ENCODE data around the gene RAP1GAP.

RAP1GAP gene

DNA sequence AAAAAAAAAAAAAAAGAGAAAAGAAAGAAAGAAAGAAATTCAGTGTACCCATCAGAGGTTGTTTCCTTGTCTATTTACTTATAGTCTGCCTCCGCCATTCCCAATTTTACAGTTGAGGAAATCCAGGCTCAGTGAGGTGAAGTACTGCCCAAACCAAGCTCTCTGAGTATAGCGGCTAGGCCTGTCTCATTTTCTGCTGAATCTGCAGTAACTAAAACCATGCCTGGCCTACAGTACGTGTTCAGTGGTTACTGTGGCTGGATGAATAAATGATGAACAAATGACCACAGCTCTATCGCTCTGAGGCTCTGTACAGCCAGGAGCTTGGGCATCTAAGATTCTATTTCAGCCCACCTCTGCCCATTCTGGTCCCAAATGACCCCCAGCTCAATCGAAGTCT, 24.3 kb downstream of the RAP1GAP start:
- peaks cover 5% of the 10 kb centered on the region for H3K4me1 ChIP-seq (ENCODE audit: control insufficient read depth, insufficient read depth, low read length)
- H3K9me3 ChIP-seq (ENCODE audit: control insufficient read depth, insufficient read depth, low read length): no peaks in the 10 kb centered on the region
- WGBS (ENCODE audit: insufficient coverage, insufficient read length): no CpG with 5 or more reads among the region's 5 CpGs
- no peak overlapping the region for H3K27ac ChIP-seq (ENCODE audit: low read length)
- no peak for DNase-seq (ENCODE audit: low read depth, low spot score)
- H3K4me3 ChIP-seq (ENCODE audit: low read length): no peak overlapping the region
- H3K27me3 ChIP-seq (ENCODE audit: control insufficient read depth, insufficient read depth, low read length): no peaks in the 10 kb centered on the region
- no peaks in the 10 kb centered on the region for H3K36me3 ChIP-seq (ENCODE audit: control insufficient read depth, insufficient read depth, low read length)

DNA sequence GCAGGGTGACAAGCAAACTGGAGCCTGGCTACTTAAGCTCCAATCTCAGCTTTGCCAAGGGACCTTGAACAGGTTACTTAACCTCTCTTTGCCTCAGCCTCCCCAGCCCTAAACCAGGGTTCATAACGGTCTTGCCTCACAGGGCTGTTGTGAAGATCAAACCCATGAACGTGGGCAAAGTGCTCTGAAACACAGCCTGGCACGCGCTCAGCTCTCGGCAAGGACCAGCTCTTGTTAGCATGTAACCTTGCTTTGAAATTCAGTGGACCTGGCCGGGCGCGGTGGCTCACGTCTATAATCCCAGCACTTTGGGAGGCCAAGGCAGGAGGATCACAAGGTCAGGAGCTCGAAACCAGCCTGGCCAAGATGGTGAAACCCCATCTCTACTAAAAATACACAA, 24.8 kb downstream of the RAP1GAP start:
- WGBS (ENCODE audit: insufficient coverage, insufficient read length): no CpG with 5 or more reads among the region's 10 CpGs
- H3K27ac ChIP-seq (ENCODE audit: low read length): no peak overlapping the region
- peaks cover 5% of the 10 kb centered on the region for H3K4me1 ChIP-seq (ENCODE audit: control insufficient read depth, insufficient read depth, low read length)

DNA sequence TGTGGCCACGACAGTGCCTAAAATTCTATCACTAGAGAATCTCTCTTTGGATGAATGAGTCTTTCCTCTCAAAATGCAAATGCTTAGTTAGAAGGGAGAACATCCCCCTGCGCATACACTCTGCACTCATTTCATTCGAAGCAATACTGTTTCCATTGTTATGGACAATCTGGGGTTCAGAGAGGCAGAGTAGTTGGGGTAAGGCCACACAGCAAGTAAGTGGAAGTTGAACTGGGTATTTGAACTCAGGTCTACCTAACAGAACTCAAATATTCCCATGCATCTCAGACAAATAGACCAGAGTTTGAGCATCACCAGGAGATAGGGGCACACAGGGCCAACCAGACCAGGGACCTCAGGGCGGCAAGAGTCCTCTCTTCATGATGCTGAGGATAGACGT, 25.5 kb downstream of the RAP1GAP start:
- Histone ChIP-seq H3K4me1 (ENCODE audit: control insufficient read depth, insufficient read depth, low read length) (peaks cover 5% of the 10 kb centered on the region), H3K27ac (ENCODE audit: low read length) (no peak overlapping the region), H3K36me3 (ENCODE audit: control insufficient read depth, insufficient read depth, low read length) (no peaks in the 10 kb centered on the region), H3K4me3 (ENCODE audit: low read length) (no peak overlapping the region), H3K27me3 (ENCODE audit: control insufficient read depth, insufficient read depth, low read length) (no peaks in the 10 kb centered on the region), H3K9me3 (ENCODE audit: control insufficient read depth, insufficient read depth, low read length) (no peaks in the 10 kb centered on the region)
- DNase-seq (ENCODE audit: low read depth, low spot score): no peak
- WGBS (ENCODE audit: insufficient coverage, insufficient read length): no CpG with 5 or more reads among the region's 5 CpGs

More for the DNA sequence above, 24.8 kb downstream of the RAP1GAP start:
- no peak overlapping the region for H3K4me3 ChIP-seq (ENCODE audit: low read length)
- no peaks in the 10 kb centered on the region for H3K9me3 ChIP-seq (ENCODE audit: control insufficient read depth, insufficient read depth, low read length)
- DNase-seq (ENCODE audit: low read depth, low spot score): no peak
- H3K36me3 ChIP-seq (ENCODE audit: control insufficient read depth, insufficient read depth, low read length): no peaks in the 10 kb centered on the region
- H3K27me3 ChIP-seq (ENCODE audit: control insufficient read depth, insufficient read depth, low read length): no peaks in the 10 kb centered on the region

DNA sequence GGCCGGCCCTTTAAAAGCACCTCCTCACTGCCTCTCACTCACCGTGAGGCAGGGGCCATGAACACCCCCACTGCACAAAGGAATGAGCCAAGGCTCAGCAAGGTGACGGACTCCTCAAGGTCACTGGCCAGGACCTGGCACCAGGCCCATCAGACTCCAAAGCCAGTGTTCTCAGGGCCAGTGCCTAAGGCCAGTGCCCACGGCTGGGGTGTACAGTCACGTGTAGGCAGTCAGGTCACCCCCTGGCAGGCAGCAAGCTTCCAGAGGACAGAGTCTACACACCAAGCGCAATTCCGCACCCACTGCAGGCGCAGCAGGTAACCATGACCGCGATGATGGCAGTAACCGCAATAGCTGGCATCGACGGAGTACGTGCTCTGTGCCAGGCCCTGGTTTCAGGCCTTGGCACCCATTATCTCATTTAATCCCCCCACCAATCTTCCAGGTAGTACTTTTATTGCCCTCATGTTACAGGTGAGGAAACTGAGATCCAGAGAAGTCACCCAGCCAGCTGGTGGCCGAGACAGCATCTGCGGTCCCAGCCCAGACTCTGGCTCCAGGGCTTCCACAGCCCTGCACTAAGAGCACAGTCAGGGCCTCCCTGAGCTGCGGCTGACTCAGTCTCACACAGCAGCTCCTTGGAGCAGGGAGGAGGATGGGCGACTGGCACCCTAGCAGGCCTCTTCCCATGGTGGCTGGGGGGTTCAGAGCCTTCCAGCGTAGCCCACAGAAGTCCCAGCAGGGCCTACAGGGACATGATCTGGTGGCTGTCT, 27.0 kb downstream of the RAP1GAP start:
- no peak overlapping the region for H3K27ac ChIP-seq (ENCODE audit: low read length)
- H3K9me3 ChIP-seq (ENCODE audit: control insufficient read depth, insufficient read depth, low read length): no peaks in the 10 kb centered on the region
- WGBS (ENCODE audit: insufficient coverage, insufficient read length): no CpG with 5 or more reads among the region's 19 CpGs
- H3K4me3 ChIP-seq (ENCODE audit: low read length): no peak overlapping the region
- no peaks in the 10 kb centered on the region for H3K36me3 ChIP-seq (ENCODE audit: control insufficient read depth, insufficient read depth, low read length)
- DNase-seq (ENCODE audit: low read depth, low spot score): no peak
- peaks cover 2% of the 10 kb centered on the region for H3K4me1 ChIP-seq (ENCODE audit: control insufficient read depth, insufficient read depth, low read length)
- H3K27me3 ChIP-seq (ENCODE audit: control insufficient read depth, insufficient read depth, low read length): no peaks in the 10 kb centered on the region

DNA sequence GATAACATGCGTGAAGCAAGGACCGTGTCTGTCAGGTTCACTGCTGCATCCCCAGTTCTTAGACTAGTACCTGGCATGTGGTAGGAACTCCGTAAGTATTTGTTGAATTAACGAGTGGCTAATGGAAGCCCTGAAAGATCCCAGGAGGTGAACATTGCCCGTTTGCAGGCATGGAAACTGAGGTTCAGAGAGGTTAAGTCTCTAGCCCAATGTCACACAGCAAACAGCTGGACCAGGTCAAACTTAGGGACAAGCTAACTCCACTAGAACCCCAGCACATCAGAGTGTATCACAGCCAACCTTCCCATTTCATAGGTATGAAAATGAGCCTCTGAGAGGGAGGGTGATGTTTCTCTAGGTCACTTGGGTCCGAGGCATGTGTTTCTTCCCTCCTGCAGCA, 27.6 kb downstream of the RAP1GAP start:
- H3K27me3 ChIP-seq (ENCODE audit: control insufficient read depth, insufficient read depth, low read length): no peaks in the 10 kb centered on the region
- peaks cover 2% of the 10 kb centered on the region for H3K4me1 ChIP-seq (ENCODE audit: control insufficient read depth, insufficient read depth, low read length)
- H3K9me3 ChIP-seq (ENCODE audit: control insufficient read depth, insufficient read depth, low read length): no peaks in the 10 kb centered on the region
- no peak overlapping the region for H3K27ac ChIP-seq (ENCODE audit: low read length)
- no peak for DNase-seq (ENCODE audit: low read depth, low spot score)
- no peak overlapping the region for H3K4me3 ChIP-seq (ENCODE audit: low read length)
- WGBS (ENCODE audit: insufficient coverage, insufficient read length): no CpG with 5 or more reads among the region's 6 CpGs
- H3K36me3 ChIP-seq (ENCODE audit: control insufficient read depth, insufficient read depth, low read length): no peaks in the 10 kb centered on the region

DNA sequence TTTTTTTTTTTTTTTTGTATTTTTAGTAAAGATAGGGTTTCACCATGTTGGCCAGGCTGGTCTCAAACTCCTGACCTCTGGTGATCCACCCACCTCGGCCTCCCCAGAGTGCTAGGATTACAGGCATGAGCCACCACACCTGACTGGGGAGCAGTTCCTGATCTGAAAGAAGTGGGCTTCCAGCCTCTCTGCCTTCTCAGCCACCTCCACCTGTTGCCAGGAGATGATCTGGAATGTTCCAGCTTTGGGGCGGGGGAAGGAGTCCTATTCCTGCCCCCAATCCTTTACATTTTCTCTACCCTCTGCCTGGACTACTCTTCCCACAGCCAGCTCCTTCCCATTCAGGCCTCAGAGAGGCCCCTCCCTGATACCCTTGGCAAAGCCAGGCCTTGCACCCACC, 28.1 kb downstream of the RAP1GAP start:
- Histone ChIP-seq H3K36me3 (ENCODE audit: control insufficient read depth, insufficient read depth, low read length) (no peaks in the 10 kb centered on the region), H3K27me3 (ENCODE audit: control insufficient read depth, insufficient read depth, low read length) (no peaks in the 10 kb centered on the region), H3K9me3 (ENCODE audit: control insufficient read depth, insufficient read depth, low read length) (no peaks in the 10 kb centered on the region), H3K4me1 (ENCODE audit: control insufficient read depth, insufficient read depth, low read length) (peaks cover 2% of the 10 kb centered on the region), H3K27ac (ENCODE audit: low read length) (no peak overlapping the region), H3K4me3 (ENCODE audit: low read length) (no peak overlapping the region)
- DNase-seq (ENCODE audit: low read depth, low spot score): no peak
- WGBS (ENCODE audit: insufficient coverage, insufficient read length): no CpG with 5 or more reads among the region's 2 CpGs

DNA sequence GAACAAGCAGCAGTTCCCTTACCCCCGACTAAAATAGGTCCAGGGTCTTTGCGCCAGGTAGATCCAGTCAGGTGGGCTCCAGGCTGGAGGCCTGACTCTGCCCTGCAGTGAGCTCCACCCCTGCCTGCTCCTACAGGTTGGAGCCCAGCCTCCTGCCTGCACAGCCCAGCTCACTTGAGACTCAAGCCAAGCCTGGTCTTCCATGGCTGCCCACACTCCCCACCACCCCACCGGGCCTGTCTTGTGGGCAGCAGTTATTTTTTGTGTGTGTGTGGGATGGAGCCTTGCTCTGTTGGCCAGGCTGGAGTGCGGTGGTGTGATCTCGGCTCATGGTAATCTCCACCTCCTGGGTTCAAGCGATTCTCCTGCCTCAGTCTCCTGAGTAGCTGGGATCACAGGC, 28.5 kb downstream of the RAP1GAP start:
- Histone ChIP-seq H3K36me3 (ENCODE audit: control insufficient read depth, insufficient read depth, low read length) (no peaks in the 10 kb centered on the region), H3K27me3 (ENCODE audit: control insufficient read depth, insufficient read depth, low read length) (no peaks in the 10 kb centered on the region), H3K9me3 (ENCODE audit: control insufficient read depth, insufficient read depth, low read length) (no peaks in the 10 kb centered on the region), H3K4me3 (ENCODE audit: low read length) (no peak overlapping the region), H3K27ac (ENCODE audit: low read length) (no peak overlapping the region), H3K4me1 (ENCODE audit: control insufficient read depth, insufficient read depth, low read length) (peaks cover 2% of the 10 kb centered on the region)
- WGBS (ENCODE audit: insufficient coverage, insufficient read length): no CpG with 5 or more reads among the region's 6 CpGs
- DNase-seq (ENCODE audit: low read depth, low spot score): no peak

DNA sequence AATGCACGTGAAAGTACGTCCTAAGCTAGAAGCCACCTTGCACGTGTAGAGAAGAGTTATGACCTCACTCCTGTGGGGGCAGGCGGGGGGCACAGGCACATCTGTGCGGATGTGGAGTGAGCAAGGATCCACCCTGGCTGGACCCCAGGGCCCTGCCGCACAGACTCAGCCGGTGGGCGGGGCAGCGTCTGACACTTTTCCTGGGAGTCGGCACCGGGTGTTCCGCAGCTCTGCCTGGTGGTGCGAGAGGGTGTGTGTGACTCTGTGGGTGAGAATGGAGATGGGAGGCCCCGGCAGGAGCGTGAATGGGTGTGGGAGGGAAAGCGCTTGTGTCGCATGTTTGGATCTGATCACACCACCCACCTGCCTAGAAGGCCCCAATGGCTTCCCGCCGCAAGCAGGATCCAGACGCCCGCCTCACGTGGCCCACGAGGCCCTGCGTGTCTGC, 29.5 kb downstream of the RAP1GAP start:
- no peak for DNase-seq (ENCODE audit: low read depth, low spot score)
- Histone ChIP-seq H3K36me3 (ENCODE audit: control insufficient read depth, insufficient read depth, low read length) (no peaks in the 10 kb centered on the region), H3K9me3 (ENCODE audit: control insufficient read depth, insufficient read depth, low read length) (no peaks in the 10 kb centered on the region), H3K27ac (ENCODE audit: low read length) (no peak overlapping the region), H3K4me1 (ENCODE audit: control insufficient read depth, insufficient read depth, low read length) (peaks cover 2% of the 10 kb centered on the region), H3K27me3 (ENCODE audit: control insufficient read depth, insufficient read depth, low read length) (no peaks in the 10 kb centered on the region), H3K4me3 (ENCODE audit: low read length) (no peak overlapping the region)
- WGBS (ENCODE audit: insufficient coverage, insufficient read length): no CpG with 5 or more reads among the region's 24 CpGs

DNA sequence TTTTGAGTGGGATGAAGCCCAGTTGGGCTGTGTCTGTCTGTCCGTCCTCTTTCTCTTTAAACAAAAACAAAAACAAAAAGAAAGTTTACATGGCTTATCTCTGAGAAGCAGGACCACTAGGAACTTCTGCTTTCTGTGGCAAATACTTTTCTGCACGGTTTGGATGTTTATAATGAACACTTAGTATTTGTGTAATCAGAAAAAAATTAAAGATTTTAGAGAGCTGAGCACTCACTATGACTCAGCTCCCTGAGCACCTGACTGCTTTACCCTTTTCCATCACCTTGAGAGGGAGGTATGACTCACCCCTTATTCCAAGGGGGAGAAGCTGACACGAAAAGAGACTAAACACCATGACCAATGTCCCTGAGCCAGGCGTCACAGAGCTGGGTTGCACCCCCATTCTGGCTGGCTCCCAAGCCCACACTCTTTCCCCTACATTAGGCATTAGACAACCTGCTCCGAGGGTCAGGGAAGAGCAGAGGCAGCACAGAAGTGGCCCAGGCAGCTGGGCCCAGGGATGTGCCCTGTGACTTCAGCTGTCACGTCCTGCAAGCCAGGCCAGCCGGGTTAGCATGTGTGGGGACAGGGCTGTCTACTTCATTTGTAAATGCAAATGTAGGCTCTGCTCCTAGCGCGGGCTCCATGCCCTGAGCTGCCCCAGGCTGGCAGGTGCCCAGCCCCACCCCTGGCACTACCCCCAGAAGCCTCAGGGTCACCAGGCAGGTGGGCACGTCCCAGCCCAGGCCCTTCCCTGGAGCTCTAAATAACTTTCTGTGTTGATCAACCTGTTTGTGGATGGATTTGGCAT, 30.4 kb downstream of the RAP1GAP start:
- Histone ChIP-seq H3K4me1 (ENCODE audit: control insufficient read depth, insufficient read depth, low read length) (peaks cover 2% of the 10 kb centered on the region), H3K27me3 (ENCODE audit: control insufficient read depth, insufficient read depth, low read length) (no peaks in the 10 kb centered on the region), H3K9me3 (ENCODE audit: control insufficient read depth, insufficient read depth, low read length) (no peaks in the 10 kb centered on the region), H3K36me3 (ENCODE audit: control insufficient read depth, insufficient read depth, low read length) (no peaks in the 10 kb centered on the region), H3K4me3 (ENCODE audit: low read length) (no peak overlapping the region), H3K27ac (ENCODE audit: low read length) (no peak overlapping the region)
- DNase-seq (ENCODE audit: low read depth, low spot score): no peak
- no CpG with 5 or more reads among the region's 10 CpGs for WGBS (ENCODE audit: insufficient coverage, insufficient read length)

DNA sequence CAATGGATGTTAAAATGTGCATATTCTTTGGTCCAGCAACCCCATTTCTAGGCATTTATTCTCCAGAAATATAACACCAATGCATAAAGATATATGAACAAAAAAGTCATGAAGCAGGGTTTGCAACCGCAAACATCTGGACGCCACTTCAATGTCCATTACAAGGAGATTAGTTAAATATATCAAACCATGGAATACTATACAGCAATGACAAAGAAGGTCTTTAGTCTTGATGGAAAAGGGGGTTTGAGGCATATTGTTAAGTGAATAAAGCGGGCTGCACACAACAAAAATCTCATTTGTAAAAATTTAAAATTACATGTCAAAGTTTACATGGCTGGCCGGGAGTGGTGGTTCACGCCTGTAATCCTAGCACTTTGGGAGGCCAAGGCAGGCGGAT, 31.6 kb downstream of the RAP1GAP start:
- H3K27me3 ChIP-seq (ENCODE audit: control insufficient read depth, insufficient read depth, low read length): no peaks in the 10 kb centered on the region
- H3K27ac ChIP-seq (ENCODE audit: low read length): no peak overlapping the region
- DNase-seq (ENCODE audit: low read depth, low spot score): no peak
- H3K4me3 ChIP-seq (ENCODE audit: low read length): no peak overlapping the region
- no peaks in the 10 kb centered on the region for H3K9me3 ChIP-seq (ENCODE audit: control insufficient read depth, insufficient read depth, low read length)
- no CpG with 5 or more reads among the region's 6 CpGs for WGBS (ENCODE audit: insufficient coverage, insufficient read length)
- H3K36me3 ChIP-seq (ENCODE audit: control insufficient read depth, insufficient read depth, low read length): no peaks in the 10 kb centered on the region
- peaks cover 2% of the 10 kb centered on the region for H3K4me1 ChIP-seq (ENCODE audit: control insufficient read depth, insufficient read depth, low read length)
